DOHH2 (cell line): ENCODE data around the gene TSHZ3.

Experiments
- CTCF ChIP-seq: fragments of 200-600 bp; sonication (generic); IDR thresholded peaks from one replicate; pipeline ENCODE4 v1.5.1; 2014; ENCODE audit warnings: antibody characterized with exemption, mild to moderate bottlenecking, low read depth, low read length; ENCODE audit not compliant: poor library complexity, severe bottlenecking
- EZH2phosphoT487 ChIP-seq: fragments of 200-600 bp; sonication (generic); IDR thresholded peaks from 2 replicates; pipeline ENCODE4 v1.6.1; 2017; ENCODE audit warnings: borderline replicate concordance, mild to moderate bottlenecking, antibody characterized with exemption, low read length, moderate library complexity, mixed read lengths

- TF ChIP-seq CTCF (no peak), EZH2phosphoT487 (no peak)
Observed at GRCh38 chr19:31329819-31330218, 19.4 kb downstream of the TSHZ3 start.
